HFF-Myc (cell line): ENCODE data around the gene SCAMP1.
A peak's percentile ranks its signal among the peaks of the same experiment; 100 is the strongest.

Source experiments
- DNase-seq: peaks from one replicate; pipeline ENCODE4 v3.0.0-alpha.2; 2011; ENCODE audit warnings: low read depth; ENCODE audit errors: extremely low read depth
- H3K4me3 ChIP-seq: replicated peaks from 2 replicates; pipeline ENCODE4 v1.5.1; 2011; ENCODE audit warnings: low read depth, mild to moderate bottlenecking, control low read depth, low read length
- TF ChIP-seq, protein P1 (sequence below): IDR thresholded peaks from 2 replicates; pipeline ENCODE4 v1.5.1; 2012; ENCODE audit warnings: mild to moderate bottlenecking, low read depth, low read length, control low read depth; ENCODE audit errors: missing control alignments

Gene SCAMP1

DNA sequence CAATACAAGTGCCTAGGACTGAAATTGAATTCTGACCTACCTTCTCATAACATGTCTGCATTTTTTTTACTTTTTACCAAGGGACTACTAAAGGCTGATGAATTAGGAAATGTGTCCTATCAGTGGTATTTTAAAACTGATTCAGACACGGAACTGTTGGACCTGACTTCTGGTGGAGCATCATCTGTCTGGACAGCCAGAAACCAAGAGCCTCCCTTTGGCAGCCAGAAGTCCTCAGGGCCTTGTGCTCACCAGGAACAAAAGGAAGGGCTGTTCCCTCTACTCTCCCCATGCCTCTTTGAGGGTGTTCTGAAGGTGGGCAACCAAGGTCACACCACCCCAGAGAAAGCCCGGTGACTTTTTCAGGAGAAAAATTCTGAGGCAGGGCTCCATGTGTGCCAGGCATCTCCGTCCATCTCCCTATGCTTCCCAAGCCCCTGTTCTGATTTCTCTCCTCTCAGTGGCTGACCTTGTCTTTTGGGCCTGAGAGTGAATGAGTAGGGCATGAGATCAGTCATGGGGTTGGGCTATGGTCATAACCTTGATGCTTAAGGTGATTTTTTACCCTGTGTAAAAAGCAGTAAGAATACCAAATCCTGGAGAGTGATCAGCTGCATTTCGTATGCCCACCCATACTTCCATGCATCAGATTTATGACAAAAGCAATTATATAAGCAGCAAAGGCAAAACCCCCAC, 143.7 kb downstream of the SCAMP1 start:
- DNase-seq = no peak
- H3K4me3 ChIP-seq = no peak overlapping the region
- TF ChIP-seq, protein P1, sequence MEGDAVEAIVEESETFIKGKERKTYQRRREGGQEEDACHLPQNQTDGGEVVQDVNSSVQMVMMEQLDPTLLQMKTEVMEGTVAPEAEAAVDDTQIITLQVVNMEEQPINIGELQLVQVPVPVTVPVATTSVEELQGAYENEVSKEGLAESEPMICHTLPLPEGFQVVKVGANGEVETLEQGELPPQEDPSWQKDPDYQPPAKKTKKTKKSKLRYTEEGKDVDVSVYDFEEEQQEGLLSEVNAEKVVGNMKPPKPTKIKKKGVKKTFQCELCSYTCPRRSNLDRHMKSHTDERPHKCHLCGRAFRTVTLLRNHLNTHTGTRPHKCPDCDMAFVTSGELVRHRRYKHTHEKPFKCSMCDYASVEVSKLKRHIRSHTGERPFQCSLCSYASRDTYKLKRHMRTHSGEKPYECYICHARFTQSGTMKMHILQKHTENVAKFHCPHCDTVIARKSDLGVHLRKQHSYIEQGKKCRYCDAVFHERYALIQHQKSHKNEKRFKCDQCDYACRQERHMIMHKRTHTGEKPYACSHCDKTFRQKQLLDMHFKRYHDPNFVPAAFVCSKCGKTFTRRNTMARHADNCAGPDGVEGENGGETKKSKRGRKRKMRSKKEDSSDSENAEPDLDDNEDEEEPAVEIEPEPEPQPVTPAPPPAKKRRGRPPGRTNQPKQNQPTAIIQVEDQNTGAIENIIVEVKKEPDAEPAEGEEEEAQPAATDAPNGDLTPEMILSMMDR = no peak

DNA sequence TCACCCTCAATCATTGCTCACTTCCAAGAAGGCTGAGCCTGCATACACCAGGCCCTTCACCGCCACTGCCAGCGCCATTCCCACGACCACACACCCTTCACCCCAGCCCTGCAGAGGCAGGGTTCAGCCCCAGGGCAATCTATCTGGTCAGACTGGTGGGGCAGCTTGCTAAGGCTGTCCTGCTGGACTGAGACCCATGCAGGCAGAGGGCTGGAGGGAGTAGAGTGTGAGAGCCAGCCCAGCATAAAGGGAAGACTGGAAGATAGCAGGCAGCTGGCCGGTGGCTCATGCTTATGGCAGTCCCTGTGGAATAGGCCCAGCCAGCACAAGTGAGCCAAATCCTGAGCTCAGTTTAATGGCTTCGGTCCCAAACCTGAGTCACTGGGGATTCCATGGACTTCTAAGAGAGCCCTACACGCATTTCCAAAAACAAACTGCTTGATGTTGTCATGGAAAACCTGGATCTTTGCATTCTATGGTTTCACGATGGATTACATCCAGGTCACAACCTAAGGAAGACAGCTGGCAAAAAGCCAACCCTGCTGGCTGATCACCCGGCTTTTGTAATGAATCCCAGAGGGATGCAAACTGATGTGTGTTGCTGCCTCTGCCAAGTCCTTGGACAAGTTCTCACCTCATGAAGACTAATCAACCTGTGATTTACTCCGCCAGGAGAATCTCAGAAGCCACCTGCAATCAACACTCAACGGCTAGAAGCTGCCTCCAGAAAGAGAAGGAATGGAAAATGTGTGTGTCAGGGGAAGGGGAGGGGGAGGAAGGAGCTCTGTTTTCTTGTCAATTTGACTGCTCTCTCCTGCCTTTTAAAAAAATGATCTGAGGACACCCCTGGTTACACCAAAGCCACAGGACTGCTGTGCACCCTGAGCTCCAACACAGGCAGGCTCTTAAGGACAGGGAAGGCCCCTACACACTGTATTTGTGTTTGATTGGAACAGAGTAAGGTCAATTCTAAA, 144.6 kb downstream of the SCAMP1 start:
- DNase-seq = peak; percentile 99
- H3K4me3 ChIP-seq = no peak overlapping the region
- TF ChIP-seq, protein P1 = no peak

DNA sequence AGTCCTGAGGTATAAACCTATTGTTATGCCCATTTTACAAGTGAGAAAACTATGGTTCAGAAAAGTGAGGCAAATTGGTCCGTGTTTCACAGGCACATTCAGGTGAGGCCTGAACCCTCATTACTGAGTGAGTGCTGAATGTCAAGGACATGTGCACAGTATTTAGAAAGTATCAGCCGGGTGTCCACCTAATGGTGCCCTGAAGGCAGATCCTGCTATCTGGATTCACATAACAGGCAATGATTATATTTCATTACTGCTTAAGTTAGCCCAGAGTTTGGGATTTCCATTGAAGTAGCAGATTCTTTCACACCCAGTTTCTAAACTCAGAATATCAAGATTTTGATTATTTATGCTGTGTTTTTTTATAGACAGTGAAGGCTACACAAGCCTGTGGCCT, 145.4 kb downstream of the SCAMP1 start:
- TF ChIP-seq, protein P1 = no peak
- no peak overlapping the region for H3K4me3 ChIP-seq
- no peak for DNase-seq

DNA sequence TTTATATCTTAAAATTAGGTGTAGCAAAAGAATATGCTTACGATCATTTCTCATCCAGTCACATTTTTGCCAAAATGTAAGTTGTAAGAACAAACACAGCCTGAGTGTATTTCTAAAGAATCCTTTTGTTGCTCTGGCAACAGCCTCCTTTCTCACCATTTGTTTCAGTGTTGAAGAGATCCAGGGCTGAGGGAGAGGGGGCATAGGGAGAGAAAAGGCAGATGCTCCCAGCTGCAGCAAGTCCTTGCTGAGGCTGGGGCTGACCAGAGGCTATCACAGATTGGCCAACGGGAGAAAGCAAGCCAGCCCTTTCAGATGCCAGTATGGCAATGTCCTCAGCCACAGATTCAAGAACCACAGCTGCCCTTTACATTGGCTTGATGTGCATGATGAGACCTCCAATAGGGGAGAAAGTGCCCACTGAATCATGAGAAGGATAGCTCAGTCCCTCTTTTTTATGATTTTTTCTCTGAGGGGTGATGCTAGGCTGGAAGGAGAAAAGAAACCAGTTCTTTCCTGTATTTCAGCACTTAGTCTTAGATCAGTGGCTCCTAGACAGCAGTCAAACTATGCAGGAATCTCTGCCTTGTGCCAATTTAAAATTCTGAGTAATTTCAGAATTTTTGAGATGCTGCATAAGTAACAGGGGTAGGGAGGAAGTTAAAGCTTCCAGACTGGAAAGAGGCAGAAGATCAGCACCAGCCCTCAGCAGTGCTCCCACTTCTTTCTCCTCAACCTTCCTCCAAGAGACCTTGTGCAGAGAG, 146.0 kb downstream of the SCAMP1 start:
- no peak for DNase-seq
- H3K4me3 ChIP-seq = no peak overlapping the region
- TF ChIP-seq, protein P1 = no peak

DNA sequence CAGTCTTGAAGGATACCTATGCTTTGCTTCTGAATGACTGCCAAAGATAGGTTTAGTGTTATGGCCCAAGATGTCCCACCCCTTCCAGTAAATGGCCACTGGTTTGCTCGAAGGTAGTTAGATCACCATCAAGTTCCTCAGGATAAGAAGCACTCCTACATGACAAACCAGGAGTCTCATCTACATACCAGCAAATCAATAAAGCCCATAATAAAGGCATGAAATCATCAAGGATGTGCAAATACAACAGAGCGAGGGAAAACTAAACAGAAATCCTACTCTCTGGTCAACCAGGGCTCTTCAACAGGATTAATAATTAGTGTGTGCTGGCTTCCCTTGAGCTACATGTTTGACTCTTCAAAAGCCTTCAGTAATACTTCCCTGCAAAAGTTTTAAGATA, 147.1 kb downstream of the SCAMP1 start:
- DNase-seq = no peak
- no peak overlapping the region for H3K4me3 ChIP-seq
- TF ChIP-seq, protein P1 = no peak

DNA sequence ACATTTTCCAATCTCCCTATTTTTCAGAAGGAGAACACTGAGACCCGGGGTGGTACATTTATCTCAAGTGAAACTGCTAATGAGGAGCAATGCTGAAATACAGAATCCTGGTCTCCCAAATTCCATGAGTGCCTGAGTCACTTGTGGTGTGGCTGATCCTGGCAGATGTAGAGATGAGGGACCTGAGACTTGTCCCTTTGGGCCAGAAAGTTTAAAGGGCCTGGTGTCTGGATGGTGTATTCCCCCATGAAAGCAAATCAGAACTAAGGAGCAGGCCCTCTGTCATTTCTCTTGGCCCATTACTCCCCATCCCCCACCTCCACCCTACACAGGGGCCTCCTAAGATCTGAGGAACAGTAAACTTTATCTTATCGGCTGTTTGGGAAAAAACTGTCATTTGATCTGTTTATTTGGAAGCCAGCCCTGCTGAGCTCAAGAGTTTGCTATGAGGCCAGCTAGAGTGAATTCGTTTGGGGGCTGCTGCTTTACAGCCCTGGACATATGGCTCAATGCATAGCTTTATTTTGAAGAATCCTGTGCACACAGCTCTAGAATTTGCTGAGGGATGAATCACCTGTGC, 147.9 kb downstream of the SCAMP1 start:
- H3K4me3 ChIP-seq = no peak overlapping the region
- DNase-seq = no peak
- TF ChIP-seq, protein P1 = no peak
